HEK293T (cell line): Measurements from ENCODE around the gene CIAPIN1.

Source experiments
- BHLHE40 ChIP-seq: fragments of 450-650 bp; IDR thresholded peaks from 2 replicates; pipeline ENCODE4 v1.6.1; 2016; ENCODE audit warnings: mild to moderate bottlenecking, moderate library complexity, borderline replicate concordance
- FOXK2 ChIP-seq: fragments of 450-650 bp; IDR thresholded peaks from 2 replicates; pipeline ENCODE4 v1.6.1; 2016; ENCODE audit warnings: mild to moderate bottlenecking
- L3MBTL2 ChIP-seq: fragments of 450-650 bp; conservative IDR thresholded peaks from 2 replicates; pipeline ENCODE4 v1.6.1; 2016; ENCODE audit warnings: mild to moderate bottlenecking
- SUZ12 ChIP-seq: fragments of 450-650 bp; IDR thresholded peaks from 2 replicates; pipeline ENCODE4 v1.6.1; 2016; ENCODE audit warnings: mild to moderate bottlenecking

DNA sequence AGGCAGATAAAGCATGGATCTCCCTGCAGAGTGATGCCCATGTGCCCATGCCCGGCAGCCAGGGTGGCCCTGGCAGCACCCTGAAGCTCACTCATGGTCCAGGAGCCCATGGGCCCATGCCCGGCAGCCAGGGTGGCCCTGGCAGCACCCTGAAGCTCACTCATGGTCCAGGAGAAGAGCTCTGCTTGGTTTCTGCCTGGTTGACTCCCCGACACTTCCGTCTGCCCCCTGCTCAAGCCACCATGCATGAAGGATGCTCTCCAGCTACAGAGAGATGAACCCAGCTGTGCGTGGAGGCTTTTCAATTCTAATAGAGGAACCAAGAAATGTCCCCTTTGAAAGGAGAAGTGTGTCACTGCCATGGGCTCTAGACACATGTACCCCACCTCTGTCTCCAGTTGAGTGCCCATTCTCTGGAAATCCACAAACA lies 33.9 kb downstream of the CIAPIN1 start:
- TF ChIP-seq FOXK2, result no peak
- TF ChIP-seq L3MBTL2, result no peak
- TF ChIP-seq SUZ12, result no peak
- no peak for TF ChIP-seq BHLHE40
